ENCODE results near the gene GLIS2. TPM values are rescaled to one million over a fixed set of nuclear protein-coding genes. Genes with fewer than 3 reads are reported as not detected.
A peak's percentile ranks its signal among the peaks of the same experiment; 100 is the strongest.

GLIS2 gene
- total and polyA plus RNA-seq, 3 experiments from 2014 or later, result 0.13 to 0.26 TPM; not detected in 1

DNA sequence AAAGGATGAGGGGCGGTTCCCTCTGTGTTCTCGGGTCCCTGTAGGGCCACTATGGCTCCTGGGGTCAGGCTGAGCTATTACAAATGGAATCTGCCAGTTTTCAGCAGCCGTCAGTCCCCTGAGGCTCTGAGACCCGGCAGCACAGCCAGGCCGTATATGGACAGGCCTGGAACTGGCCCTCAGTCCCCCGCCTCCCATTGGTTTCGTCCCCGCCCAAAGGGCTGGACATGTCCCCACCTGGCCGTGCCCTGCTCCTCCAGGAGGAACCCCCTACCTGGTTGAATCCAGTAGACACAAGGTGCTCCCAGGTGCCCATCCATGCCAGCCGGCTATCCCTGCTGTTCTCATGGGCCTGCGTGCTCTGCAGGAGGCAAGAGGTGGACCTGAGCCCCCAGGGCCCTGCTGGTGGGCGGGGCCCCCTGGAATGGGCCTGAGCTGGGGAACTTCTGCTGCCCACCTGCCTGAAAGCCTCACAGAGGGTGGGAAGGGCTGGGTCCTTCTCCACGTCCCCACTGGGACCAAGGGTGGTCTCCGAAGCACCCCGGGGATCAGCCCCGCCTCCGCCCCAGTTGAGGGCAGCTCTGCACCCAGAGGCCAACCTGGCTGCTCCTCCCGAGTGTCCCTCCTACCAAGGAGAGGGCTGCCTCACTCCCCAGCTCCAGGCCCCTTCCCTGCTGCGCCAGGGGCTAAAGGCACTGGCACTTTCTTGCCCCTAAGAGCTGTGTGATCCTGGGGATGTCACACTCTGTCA lies 72.6 kb downstream of the GLIS2 start:
- peaks cover 36% of the 10 kb centered on the region for H3K36me3 ChIP-seq (ENCODE audit: insufficient read depth, low read length)
- no peak overlapping the region for H3K4me3 ChIP-seq (ENCODE audit: low read length)
- H3K9me3 ChIP-seq (ENCODE audit: low read length), result no peaks in the 10 kb centered on the region
- Mint-ChIP-seq H3K4me3 (peak overlapping the region in 1 of 7 donors; percentile 70), H3K9me3 (peaks cover 0 to 2% (median 0%) of the 10 kb centered on the region in 5 donors), H3K36me3 (peaks cover 0 to 87% (median 2%) of the 10 kb centered on the region in 3 donors), H3K27ac (peak overlapping the region in 1 of 8 donors; percentile 43), H3K4me1 (peaks cover 0 to 8% (median 2%) of the 10 kb centered on the region in 3 donors), H3K27me3 (no peaks in the 10 kb centered on the region)
- no peaks in the 10 kb centered on the region for H3K4me1 ChIP-seq (ENCODE audit: insufficient read depth, low read length)
- ChIA-PET CTCF (interaction anchor here (1.1 to 1.3 kb wide), 3 partner anchors 11 to 162 kb away, joined by 3 to 7 read pairs (median 3); no protein-coding TSS in a partner anchor), POLR2A (no interaction called here)
- no peak for DNase-seq
- H3K27me3 ChIP-seq (ENCODE audit: insufficient read depth, low read length, poor library complexity, severe bottlenecking), result no peaks in the 10 kb centered on the region
- H3K27ac ChIP-seq (ENCODE audit: low read depth, low read length), result no peak overlapping the region

Other genes starting within 250 kb of the GLIS2 start
- gene ADCY9, start 199.6 kb upstream of the GLIS2 start, total RNA-seq, result 1 to 10 TPM; 8.2 to 9.2 TPM
- 1.2 TPM for gene ADCY9, start 199.6 kb upstream of the GLIS2 start, polyA plus RNA-seq
- gene SRL, start 74.0 kb upstream of the GLIS2 start, total RNA-seq, result not detected
- gene SRL, start 74.0 kb upstream of the GLIS2 start, polyA plus RNA-seq, result not detected
- gene TFAP4, start 43.0 kb upstream of the GLIS2 start, total RNA-seq, result 10 to 100 TPM; 43.0 to 43.8 TPM
- 0.92 TPM for gene TFAP4, start 43.0 kb upstream of the GLIS2 start, polyA plus RNA-seq
- gene PAM16, start 35.3 kb downstream of the GLIS2 start, total RNA-seq, result 10 to 100 TPM; 66.6 to 70.2 TPM
- gene PAM16, start 35.3 kb downstream of the GLIS2 start, polyA plus RNA-seq, result 38.6 TPM
- under 1 TPM in 1 of 2 experiments, not detected in 1; 0.31 TPM for gene VASN, start 55.8 kb downstream of the GLIS2 start, total RNA-seq
- gene VASN, start 55.8 kb downstream of the GLIS2 start, polyA plus RNA-seq, result not detected
- gene CORO7, start 100.5 kb downstream of the GLIS2 start, total RNA-seq, result 10 to 100 TPM; 92.0 to 96.3 TPM
- 129 TPM for gene CORO7, start 100.5 kb downstream of the GLIS2 start, polyA plus RNA-seq
- 100 to 1,000 TPM; 104 to 108 TPM for gene DNAJA3, start 109.8 kb downstream of the GLIS2 start, total RNA-seq
- gene DNAJA3, start 109.8 kb downstream of the GLIS2 start, polyA plus RNA-seq, result 51.1 TPM
- 10 to 100 TPM; 63.8 to 65.8 TPM for gene NMRAL1, start 158.6 kb downstream of the GLIS2 start, total RNA-seq
- gene NMRAL1, start 158.6 kb downstream of the GLIS2 start, polyA plus RNA-seq, result 75.4 TPM
- 10 to 100 TPM; 87.5 to 95.2 TPM for gene HMOX2, start 160.3 kb downstream of the GLIS2 start, total RNA-seq
- gene HMOX2, start 160.3 kb downstream of the GLIS2 start, polyA plus RNA-seq, result 178 TPM
- gene CDIP1, start 222.7 kb downstream of the GLIS2 start, total RNA-seq, result 10 to 100 TPM; 28.4 to 32.1 TPM
- 21.8 TPM for gene CDIP1, start 222.7 kb downstream of the GLIS2 start, polyA plus RNA-seq
- gene C16orf96, start 240.3 kb downstream of the GLIS2 start, total RNA-seq, result under 1 TPM; 0.07 to 0.11 TPM
- gene C16orf96, start 240.3 kb downstream of the GLIS2 start, polyA plus RNA-seq, result 0.05 TPM

Data from CD8-positive, alpha-beta memory T cell (primary cell).